ENCODE results near the gene PRR35. TPM values are rescaled to one million over a fixed set of nuclear protein-coding genes. Genes with fewer than 3 reads are reported as not detected.

The PRR35 gene
- total RNA-seq, 1 donor from 2014 or later: 0.25 TPM

DNA sequence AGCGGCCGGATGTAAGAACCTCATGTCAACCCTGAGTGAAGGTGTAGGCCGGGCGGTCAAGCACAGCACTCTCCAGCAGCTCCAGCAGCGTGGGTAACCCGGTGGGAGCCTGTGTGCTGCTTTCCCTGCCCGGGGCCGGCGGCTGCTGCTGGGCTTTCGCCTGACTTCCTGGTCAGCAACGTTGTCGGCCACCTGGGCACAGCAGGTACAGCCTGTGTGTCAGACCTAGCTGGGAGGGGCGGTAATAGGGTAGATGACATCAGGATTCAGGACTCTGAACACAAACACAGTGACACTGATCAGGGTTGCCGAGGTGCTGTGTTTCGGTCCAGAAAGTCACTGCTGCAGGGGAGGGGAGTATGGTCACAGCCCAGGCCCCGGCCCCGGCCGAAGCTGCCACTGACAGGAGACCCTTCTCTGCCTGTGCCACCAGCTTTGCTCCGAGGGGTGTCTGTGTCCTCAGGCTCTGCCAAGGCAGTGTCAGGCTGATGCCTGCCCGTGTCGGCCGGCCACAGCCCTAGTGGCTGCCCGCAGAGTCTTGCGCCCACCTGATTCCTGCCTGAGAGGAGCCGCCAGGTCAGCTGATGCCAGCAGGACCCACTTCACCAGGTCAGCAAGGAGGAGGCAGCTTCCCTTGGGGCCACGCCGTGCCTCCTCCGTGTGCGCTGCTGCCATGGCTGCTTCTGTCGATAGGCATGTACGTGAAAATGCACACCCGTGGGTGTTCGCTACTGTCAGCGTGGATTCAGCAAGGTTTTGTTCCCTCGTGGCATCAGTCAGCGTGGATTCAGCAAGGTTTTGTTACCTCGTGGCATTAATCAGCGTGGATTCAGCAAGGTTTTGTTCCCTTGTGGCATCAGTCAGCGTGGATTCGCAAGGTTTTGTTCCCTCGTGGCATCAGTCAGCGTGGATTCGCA, 38.9 kb downstream of the PRR35 start:
- H3K4me3 Mint-ChIP-seq: no peak overlapping the region
- DNase-seq (ENCODE audit: low spot score in 2 of 2, unreplicated experiment in 2 of 2): no peak
- no peak overlapping the region for H3K27ac Mint-ChIP-seq
- peaks cover 1% of the 10 kb centered on the region for H3K4me1 Mint-ChIP-seq
- TF ChIP-seq, protein P1, sequence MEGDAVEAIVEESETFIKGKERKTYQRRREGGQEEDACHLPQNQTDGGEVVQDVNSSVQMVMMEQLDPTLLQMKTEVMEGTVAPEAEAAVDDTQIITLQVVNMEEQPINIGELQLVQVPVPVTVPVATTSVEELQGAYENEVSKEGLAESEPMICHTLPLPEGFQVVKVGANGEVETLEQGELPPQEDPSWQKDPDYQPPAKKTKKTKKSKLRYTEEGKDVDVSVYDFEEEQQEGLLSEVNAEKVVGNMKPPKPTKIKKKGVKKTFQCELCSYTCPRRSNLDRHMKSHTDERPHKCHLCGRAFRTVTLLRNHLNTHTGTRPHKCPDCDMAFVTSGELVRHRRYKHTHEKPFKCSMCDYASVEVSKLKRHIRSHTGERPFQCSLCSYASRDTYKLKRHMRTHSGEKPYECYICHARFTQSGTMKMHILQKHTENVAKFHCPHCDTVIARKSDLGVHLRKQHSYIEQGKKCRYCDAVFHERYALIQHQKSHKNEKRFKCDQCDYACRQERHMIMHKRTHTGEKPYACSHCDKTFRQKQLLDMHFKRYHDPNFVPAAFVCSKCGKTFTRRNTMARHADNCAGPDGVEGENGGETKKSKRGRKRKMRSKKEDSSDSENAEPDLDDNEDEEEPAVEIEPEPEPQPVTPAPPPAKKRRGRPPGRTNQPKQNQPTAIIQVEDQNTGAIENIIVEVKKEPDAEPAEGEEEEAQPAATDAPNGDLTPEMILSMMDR (IDR thresholded peaks at IDR 0.05; ENCODE audit: unreplicated experiment): no peak
- no peaks in the 10 kb centered on the region for H3K9me3 Mint-ChIP-seq
- H3K27me3 Mint-ChIP-seq (ENCODE audit: low read depth): no peaks in the 10 kb centered on the region
- peaks cover 24% of the 10 kb centered on the region for H3K36me3 Mint-ChIP-seq

DNA sequence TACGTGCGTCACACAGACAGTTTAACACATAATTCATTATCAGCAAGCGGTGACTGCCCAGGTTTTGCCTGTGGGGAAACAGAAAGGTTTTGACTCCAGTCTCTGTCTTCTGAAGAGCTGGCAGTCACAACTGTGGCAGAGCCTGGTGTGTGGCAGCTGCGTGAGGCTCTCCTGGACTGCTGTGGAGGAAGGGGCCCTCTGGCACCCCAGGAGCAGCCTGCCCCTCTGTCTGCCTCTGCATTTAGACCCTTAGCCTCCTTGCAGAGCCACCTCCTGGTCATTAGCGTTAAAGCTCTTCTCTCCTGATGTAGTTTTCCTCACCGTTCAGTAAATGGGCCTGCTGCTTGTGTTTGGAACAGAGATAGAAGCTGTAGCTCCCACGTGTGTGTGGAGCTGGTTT, 40.6 kb downstream of the PRR35 start:
- Mint-ChIP-seq H3K4me3 (no peak overlapping the region), H3K27me3 (ENCODE audit: low read depth) (no peaks in the 10 kb centered on the region), H3K27ac (no peak overlapping the region), H3K9me3 (peaks cover 4% of the 10 kb centered on the region), H3K36me3 (peaks cover 28% of the 10 kb centered on the region), H3K4me1 (no peaks in the 10 kb centered on the region)
- TF ChIP-seq, protein P1 (IDR thresholded peaks at IDR 0.05; ENCODE audit: unreplicated experiment): no peak
- DNase-seq (ENCODE audit: low spot score in 2 of 2, unreplicated experiment in 2 of 2): no peak

DNA sequence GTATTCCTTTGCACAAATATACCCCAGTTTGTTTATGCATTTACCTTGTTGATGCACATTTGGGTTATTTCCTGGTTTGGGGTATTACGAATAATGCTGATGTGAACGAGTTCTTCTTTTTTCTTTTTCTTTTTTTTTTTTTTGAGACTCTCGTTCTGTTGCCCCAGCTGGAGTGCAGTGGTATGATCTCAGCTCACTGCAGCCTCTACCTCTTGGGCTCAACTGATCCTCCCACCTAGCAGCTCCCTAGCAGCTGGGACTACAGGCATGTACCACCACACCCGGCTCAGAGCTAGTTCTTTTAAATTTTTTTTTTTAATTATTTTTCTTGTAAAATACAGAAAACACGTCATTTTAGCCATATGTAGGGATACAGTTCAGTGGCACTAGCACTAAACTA, 43.7 kb downstream of the PRR35 start:
- TF ChIP-seq, protein P1 (IDR thresholded peaks at IDR 0.05; ENCODE audit: unreplicated experiment): no peak
- peaks cover 18% of the 10 kb centered on the region for H3K36me3 Mint-ChIP-seq
- no peaks in the 10 kb centered on the region for H3K4me1 Mint-ChIP-seq

DNA sequence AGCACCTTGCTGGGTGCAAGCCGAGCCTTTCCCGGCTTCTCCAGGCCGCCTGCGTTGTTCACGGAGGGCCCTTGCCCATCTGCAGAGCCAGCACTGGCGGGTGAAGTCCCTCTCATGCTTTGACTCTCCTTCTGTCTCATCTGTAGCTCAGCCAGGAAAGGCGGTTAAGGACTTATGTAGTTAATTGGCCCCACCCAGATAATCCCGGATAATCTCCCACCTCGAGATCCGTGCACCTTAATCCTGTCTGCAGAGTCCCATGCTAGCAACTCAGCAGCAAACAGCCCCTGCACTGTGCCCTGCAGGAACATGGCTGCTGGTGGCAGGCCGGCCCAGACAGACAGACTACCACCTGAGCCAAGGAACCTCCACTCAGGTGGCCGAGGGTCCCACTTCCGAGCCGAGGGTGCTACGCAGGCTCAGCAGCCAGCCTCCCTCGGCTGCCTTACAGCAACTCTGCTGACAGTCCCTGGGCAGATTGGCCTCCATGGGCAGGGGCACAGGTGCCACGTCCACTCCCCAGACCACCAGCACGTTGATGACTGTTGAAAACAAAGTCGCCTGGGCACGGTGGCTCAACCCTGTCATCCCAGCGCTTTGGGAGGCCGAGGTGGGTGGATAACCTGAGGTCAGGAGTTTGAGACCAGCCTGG, 46.6 kb downstream of the PRR35 start:
- Mint-ChIP-seq H3K4me3 (no peak overlapping the region), H3K36me3 (peaks cover 15% of the 10 kb centered on the region), H3K27ac (no peak overlapping the region), H3K4me1 (peaks cover 2% of the 10 kb centered on the region), H3K9me3 (peaks cover 4% of the 10 kb centered on the region), H3K27me3 (ENCODE audit: low read depth) (no peaks in the 10 kb centered on the region)
- TF ChIP-seq, protein P1 (IDR thresholded peaks at IDR 0.05; ENCODE audit: unreplicated experiment): no peak
- no peak for DNase-seq (ENCODE audit: low spot score in 2 of 2, unreplicated experiment in 2 of 2)

More for the DNA sequence above, 43.7 kb downstream of the PRR35 start:
- Mint-ChIP-seq H3K27ac (no peak overlapping the region), H3K9me3 (peaks cover 4% of the 10 kb centered on the region), H3K4me3 (no peak overlapping the region), H3K27me3 (ENCODE audit: low read depth) (no peaks in the 10 kb centered on the region)
- DNase-seq (ENCODE audit: low spot score in 2 of 2, unreplicated experiment in 2 of 2): no peak

DNA sequence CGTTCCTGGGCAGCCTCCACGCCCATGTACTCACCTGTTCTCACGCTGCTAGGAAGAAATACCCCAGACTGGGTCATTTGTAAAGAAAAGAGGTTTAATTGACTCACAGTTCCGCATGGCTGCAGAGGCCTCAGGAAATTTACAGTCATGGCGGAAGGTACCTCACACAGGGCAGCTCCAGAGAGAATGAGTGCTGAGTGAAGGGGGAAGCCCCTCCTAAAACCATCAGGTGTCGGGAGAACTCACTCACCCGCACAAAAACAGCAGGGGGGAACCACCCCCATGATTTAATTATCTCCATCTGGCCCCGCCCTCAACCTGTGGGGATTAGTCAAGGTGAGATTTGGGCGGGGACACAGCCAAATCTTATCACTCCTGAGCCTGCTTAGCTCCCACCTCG, 47.8 kb downstream of the PRR35 start:
- Mint-ChIP-seq H3K4me1 (peaks cover 2% of the 10 kb centered on the region), H3K9me3 (peaks cover 4% of the 10 kb centered on the region), H3K36me3 (peaks cover 13% of the 10 kb centered on the region), H3K4me3 (no peak overlapping the region), H3K27me3 (ENCODE audit: low read depth) (no peaks in the 10 kb centered on the region), H3K27ac (no peak overlapping the region)
- DNase-seq (ENCODE audit: low spot score in 2 of 2, unreplicated experiment in 2 of 2): no peak
- TF ChIP-seq, protein P1 (IDR thresholded peaks at IDR 0.05; ENCODE audit: unreplicated experiment): no peak
